GM23248 (cell line): ENCODE results near the gene SMS.

ENCODE experiments used
- EZH2 ChIP-seq: fragments of 200-600 bp; sonication (generic); IDR thresholded peaks from 2 replicates; pipeline ENCODE4 v1.6.1; 2018; ENCODE audit warnings: antibody characterized with exemption, mild to moderate bottlenecking; ENCODE audit not compliant: insufficient read depth, poor library complexity, severe bottlenecking
- EZH2phosphoT487 ChIP-seq: fragments of 200-600 bp; sonication (generic); IDR thresholded peaks from 2 replicates; pipeline ENCODE4 v1.6.1; 2018; ENCODE audit warnings: antibody characterized with exemption, moderate library complexity, mild to moderate bottlenecking, low read depth; ENCODE audit not compliant: insufficient read depth

GRCh38 chrX:21960569-21961541 is 20.3 kb downstream of the SMS start:
- TF ChIP-seq EZH2 (no peak), EZH2phosphoT487 (no peak)
